NCI-H2171 treated with DMSO at 0.1 percent for 48 hours (cell line): Measurements from ENCODE around the gene DDOST.
"Not testable (repeated sequence)": the region's sequence is repeated elsewhere in the genome, so short reads cannot be mapped to it uniquely, and the experiment has no call there.

Experiments used
- DNase-seq: peaks from one replicate; lab custom pipeline; 2025; lab: John Stamatoyannopoulos, UW

DDOST gene

GRCh38 chr1:20624709-20625108, 36.5 kb downstream of the DDOST start:
- no peak for DNase-seq

GRCh38 chr1:20621012-20621411, 40.2 kb downstream of the DDOST start:
- DNase-seq: no peak

- DNase-seq: no peak
These were observed 41.2 kb downstream of the DDOST start for GRCh38 chr1:20619999-20620398.

- no peak for DNase-seq
These were observed 42.6 kb downstream of the DDOST start for GRCh38 chr1:20618550-20618949.

- no peak for DNase-seq
These were observed 44.2 kb downstream of the DDOST start for GRCh38 chr1:20616847-20617487.

- DNase-seq: no peak
These were observed 45.0 kb downstream of the DDOST start for GRCh38 chr1:20615946-20616846.

GRCh38 chr1:20614131-20614579, 47.0 kb downstream of the DDOST start:
- no peak for DNase-seq

- DNase-seq: no peak
These were observed 48.9 kb downstream of the DDOST start for GRCh38 chr1:20612221-20612746.

GRCh38 chr1:20611652-20612051, 49.5 kb downstream of the DDOST start:
- DNase-seq: no peak

GRCh38 chr1:20610970-20611369, 50.2 kb downstream of the DDOST start:
- no peak for DNase-seq

GRCh38 chr1:20609541-20609940, 51.6 kb downstream of the DDOST start:
- DNase-seq: no peak

GRCh38 chr1:20606801-20607570, 54.2 kb downstream of the DDOST start:
- DNase-seq: not testable (repeated sequence)

- DNase-seq: no peak
These were observed 56.5 kb downstream of the DDOST start for GRCh38 chr1:20604678-20605077.

GRCh38 chr1:20603504-20604464, 57.4 kb downstream of the DDOST start:
- no peak for DNase-seq

GRCh38 chr1:20602851-20603450, 58.2 kb downstream of the DDOST start:
- no peak for DNase-seq
